KMS-11 (cell line): Measurements from ENCODE around the gene CRAT.

Experiments used
- H2AFZ ChIP-seq: fragments of 200-600 bp; sonication (generic); 2 replicates; pipeline ENCODE4 v1.6.1; 2016; ENCODE audit warnings: antibody characterized with exemption, mixed run types, low read depth
- H3K27ac ChIP-seq: fragments of 200-600 bp; sonication (generic); 2 replicates; pipeline ENCODE4 v1.6.1; 2016; ENCODE audit warnings: mild to moderate bottlenecking, mixed run types
- H3K27me3 ChIP-seq: fragments of 200-600 bp; sonication (generic); 2 replicates; pipeline ENCODE4 v1.6.1; 2017; ENCODE audit warnings: mild to moderate bottlenecking, low read depth, mixed run types, moderate library complexity; ENCODE audit not compliant: insufficient read depth
- H3K36me3 ChIP-seq: fragments of 200-600 bp; sonication (generic); 2 replicates; pipeline ENCODE4 v1.6.1; 2017; ENCODE audit warnings: mild to moderate bottlenecking, mixed run types; ENCODE audit not compliant: insufficient read depth
- H3K4me1 ChIP-seq: fragments of 200-600 bp; sonication (generic); 2 replicates; pipeline ENCODE4 v1.6.1; 2016; ENCODE audit warnings: mild to moderate bottlenecking, low read depth, mixed run types; ENCODE audit not compliant: poor library complexity, severe bottlenecking
- H3K4me2 ChIP-seq: fragments of 200-600 bp; sonication (generic); 2 replicates; pipeline ENCODE4 v1.7.0; 2016; ENCODE audit warnings: mild to moderate bottlenecking, mixed run types
- H3K4me3 ChIP-seq: fragments of 200-600 bp; sonication (generic); IDR thresholded peaks from 2 replicates; pipeline ENCODE4 v1.6.1; 2017; ENCODE audit warnings: low read depth, low read length, mixed read lengths; ENCODE audit not compliant: insufficient read depth
- H3K79me2 ChIP-seq: fragments of 200-600 bp; sonication (generic); 2 replicates; pipeline ENCODE4 v1.6.1; 2016; ENCODE audit warnings: low read depth, mixed run types; ENCODE audit not compliant: insufficient read depth
- H3K9ac ChIP-seq: fragments of 200-600 bp; sonication (generic); 2 replicates; pipeline ENCODE4 v1.6.1; 2016; ENCODE audit warnings: mild to moderate bottlenecking, mixed run types
- H4K20me1 ChIP-seq: fragments of 200-600 bp; sonication (generic); 2 replicates; pipeline ENCODE4 v1.6.1; 2016; ENCODE audit warnings: mild to moderate bottlenecking, mixed run types; ENCODE audit not compliant: insufficient read depth
- TF ChIP-seq, protein P1 (sequence below): fragments of 200-600 bp; sonication (generic); conservative IDR thresholded peaks from 2 replicates; pipeline ENCODE4 v1.6.1; 2017; ENCODE audit warnings: low read depth, mild to moderate bottlenecking, antibody characterized with exemption, low read length, moderate library complexity, mixed read lengths

Gene CRAT

DNA sequence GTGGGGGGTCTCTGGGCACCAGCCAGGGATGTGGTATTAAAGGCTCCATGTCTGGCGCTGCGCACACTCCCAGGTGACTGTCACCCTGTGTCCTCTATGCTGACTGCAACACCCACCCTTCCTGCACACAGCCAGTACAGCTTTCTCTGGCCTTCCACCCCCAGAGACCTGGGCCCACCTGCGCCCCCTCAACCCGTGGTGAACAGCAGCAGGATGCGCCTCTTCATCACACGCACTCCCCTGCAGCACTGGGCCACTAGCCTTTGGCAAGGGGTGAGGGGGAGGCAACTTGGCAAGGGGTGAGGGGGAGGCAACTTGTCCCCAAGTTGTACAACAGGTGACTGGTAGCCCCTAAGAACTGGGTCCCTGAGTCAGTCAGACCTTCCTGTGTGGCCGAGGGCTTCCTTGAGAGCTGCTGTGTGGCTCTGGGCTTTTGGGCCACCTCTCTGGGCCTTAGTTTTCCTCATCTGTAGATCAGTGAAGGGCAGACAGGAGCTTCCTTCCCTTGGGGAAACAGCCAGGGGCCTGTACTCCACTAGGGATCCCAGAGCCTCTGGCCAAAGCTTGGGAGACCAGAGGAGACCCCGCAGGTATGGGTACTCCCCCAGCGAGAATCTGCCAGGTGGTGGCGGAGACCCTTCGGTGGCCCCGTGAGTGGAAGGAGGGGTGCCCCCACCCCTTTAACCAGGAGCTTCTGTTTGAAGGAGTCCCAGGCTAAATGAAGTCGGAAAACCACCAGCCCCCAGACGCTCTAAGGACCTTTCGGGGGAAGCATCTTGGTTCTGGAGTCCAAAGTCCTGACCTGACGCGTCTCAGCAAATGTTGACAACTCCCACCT, 4.5 kb downstream of the CRAT start:
- Histone ChIP-seq H3K27ac (no peak overlapping the region), H3K4me1 (no peaks in the 10 kb centered on the region), H3K79me2 (no peaks in the 10 kb centered on the region), H3K9ac (no peak overlapping the region), H3K27me3 (no peaks in the 10 kb centered on the region; the same call in 1 of the 2 replicates), H4K20me1 (no peaks in the 10 kb centered on the region), H3K36me3 (no peaks in the 10 kb centered on the region), H2AFZ (no peak overlapping the region), H3K4me2 (no peak overlapping the region), H3K4me3 (no peak overlapping the region)
- TF ChIP-seq, protein P1, sequence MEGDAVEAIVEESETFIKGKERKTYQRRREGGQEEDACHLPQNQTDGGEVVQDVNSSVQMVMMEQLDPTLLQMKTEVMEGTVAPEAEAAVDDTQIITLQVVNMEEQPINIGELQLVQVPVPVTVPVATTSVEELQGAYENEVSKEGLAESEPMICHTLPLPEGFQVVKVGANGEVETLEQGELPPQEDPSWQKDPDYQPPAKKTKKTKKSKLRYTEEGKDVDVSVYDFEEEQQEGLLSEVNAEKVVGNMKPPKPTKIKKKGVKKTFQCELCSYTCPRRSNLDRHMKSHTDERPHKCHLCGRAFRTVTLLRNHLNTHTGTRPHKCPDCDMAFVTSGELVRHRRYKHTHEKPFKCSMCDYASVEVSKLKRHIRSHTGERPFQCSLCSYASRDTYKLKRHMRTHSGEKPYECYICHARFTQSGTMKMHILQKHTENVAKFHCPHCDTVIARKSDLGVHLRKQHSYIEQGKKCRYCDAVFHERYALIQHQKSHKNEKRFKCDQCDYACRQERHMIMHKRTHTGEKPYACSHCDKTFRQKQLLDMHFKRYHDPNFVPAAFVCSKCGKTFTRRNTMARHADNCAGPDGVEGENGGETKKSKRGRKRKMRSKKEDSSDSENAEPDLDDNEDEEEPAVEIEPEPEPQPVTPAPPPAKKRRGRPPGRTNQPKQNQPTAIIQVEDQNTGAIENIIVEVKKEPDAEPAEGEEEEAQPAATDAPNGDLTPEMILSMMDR = no peak

DNA sequence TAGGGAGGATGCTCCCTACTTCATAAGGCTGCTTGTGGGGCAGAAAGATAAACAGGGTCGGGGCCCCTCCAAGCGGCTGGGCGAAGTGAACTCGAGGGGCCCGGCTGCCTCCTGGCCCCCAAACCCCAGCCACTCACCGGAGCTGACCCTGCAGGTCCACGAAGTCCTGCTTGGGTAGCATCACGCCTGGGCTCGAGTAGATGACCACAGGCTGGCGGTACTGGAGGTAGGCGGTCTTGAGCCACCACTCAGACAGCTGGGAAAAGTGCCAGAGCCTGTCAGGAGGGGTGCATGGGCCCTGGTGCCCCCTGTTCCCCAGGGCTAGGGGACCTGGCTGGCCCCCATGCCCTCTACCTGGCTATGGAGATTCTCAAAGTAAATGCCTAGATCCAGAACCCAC, 6.5 kb downstream of the CRAT start:
- TF ChIP-seq, protein P1 = no peak
- Histone ChIP-seq H3K79me2 (no peaks in the 10 kb centered on the region), H3K27ac (no peak overlapping the region), H3K4me3 (no peak overlapping the region), H2AFZ (no peak overlapping the region), H3K36me3 (no peaks in the 10 kb centered on the region), H3K4me2 (no peak overlapping the region), H3K9ac (no peak overlapping the region), H3K4me1 (no peaks in the 10 kb centered on the region), H3K27me3 (no peaks in the 10 kb centered on the region; the same call in 1 of the 2 replicates), H4K20me1 (no peaks in the 10 kb centered on the region)

DNA sequence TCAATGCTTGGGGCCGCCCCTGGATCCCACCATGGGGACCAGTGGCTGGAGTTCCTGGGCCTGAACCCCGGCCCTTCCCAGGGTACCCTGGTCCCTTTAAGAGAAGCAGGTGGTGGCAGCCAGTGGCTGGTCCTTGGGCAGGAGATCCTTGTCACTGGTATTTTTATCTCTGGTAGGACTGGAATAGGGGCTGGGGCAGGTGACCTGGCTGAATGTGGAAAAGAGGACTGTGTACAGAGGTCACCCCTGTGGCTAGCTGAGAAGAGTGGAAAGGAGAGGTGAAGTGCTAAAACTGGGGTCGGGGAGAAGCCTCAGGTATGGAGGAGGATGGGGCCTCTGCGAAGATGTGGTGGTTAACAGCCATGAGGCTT, 7.0 kb downstream of the CRAT start:
- H2AFZ ChIP-seq = no peak overlapping the region
- H3K9ac ChIP-seq = no peak overlapping the region
- TF ChIP-seq, protein P1 = no peak
- H3K36me3 ChIP-seq = no peaks in the 10 kb centered on the region
- no peak overlapping the region for H3K4me2 ChIP-seq
- no peaks in the 10 kb centered on the region for H4K20me1 ChIP-seq
- H3K4me3 ChIP-seq = no peak overlapping the region
- H3K79me2 ChIP-seq = no peaks in the 10 kb centered on the region
- no peaks in the 10 kb centered on the region; the same call in 1 of the 2 replicates for H3K27me3 ChIP-seq
- H3K4me1 ChIP-seq = no peaks in the 10 kb centered on the region
- no peak overlapping the region for H3K27ac ChIP-seq

DNA sequence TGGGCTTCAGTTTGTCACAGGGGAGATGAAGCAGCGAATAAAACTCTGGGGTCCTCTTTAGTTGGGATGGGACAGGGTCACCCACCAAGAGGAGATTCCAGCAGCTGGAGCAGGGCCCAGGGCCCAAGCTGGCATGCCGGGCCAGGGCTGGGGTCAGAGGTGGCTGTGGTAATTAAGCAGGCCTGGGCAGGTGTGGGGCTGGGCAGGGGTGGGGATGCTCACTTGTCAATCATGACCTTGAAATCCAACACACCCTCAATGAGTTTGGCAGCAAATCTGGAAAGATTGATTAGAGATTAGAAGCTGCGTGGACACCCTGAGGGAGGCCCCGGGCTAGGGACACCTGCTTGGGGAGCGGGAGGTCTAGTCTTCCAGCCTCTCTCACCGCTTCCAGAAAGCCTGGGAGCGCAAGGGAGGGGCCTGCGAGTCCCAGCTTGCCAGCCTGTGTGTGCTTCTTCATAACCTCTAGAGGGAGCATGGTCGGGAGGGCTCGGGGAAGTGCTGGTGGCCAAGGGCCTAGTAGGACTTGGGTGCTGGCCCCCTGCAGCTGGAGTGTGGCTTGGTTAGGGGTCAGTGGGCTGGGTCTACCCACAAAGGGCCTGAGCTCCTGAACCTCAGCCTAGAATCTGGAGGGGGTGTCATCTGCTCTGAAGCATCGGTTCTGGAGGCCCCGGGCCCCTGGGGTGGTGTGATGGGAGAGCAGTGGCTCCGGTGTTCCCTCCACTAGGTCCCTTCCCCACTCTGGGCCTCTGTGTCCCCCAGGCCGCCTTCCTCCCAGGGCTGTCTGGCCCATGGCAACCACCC, 7.6 kb downstream of the CRAT start:
- TF ChIP-seq, protein P1 = peak; percentile 64
- Histone ChIP-seq H3K36me3 (no peaks in the 10 kb centered on the region), H3K4me2 (no peak overlapping the region), H3K4me1 (no peaks in the 10 kb centered on the region), H3K9ac (no peak overlapping the region), H2AFZ (no peak overlapping the region), H3K4me3 (no peak overlapping the region), H3K27me3 (no peaks in the 10 kb centered on the region; the same call in 1 of the 2 replicates), H4K20me1 (no peaks in the 10 kb centered on the region), H3K27ac (no peak overlapping the region), H3K79me2 (no peaks in the 10 kb centered on the region)
